GM19023 (cell line): ENCODE results near the gene SUSD5.

Source experiments
- ATAC-seq: cut with Tn5 transposase; IDR thresholded peaks from one replicate; pipeline ENCODE4 v1.9.1; 2021; ENCODE audit warnings: mild to moderate bottlenecking, moderate library complexity; ENCODE audit not compliant: unreplicated experiment

SUSD5 gene

DNA sequence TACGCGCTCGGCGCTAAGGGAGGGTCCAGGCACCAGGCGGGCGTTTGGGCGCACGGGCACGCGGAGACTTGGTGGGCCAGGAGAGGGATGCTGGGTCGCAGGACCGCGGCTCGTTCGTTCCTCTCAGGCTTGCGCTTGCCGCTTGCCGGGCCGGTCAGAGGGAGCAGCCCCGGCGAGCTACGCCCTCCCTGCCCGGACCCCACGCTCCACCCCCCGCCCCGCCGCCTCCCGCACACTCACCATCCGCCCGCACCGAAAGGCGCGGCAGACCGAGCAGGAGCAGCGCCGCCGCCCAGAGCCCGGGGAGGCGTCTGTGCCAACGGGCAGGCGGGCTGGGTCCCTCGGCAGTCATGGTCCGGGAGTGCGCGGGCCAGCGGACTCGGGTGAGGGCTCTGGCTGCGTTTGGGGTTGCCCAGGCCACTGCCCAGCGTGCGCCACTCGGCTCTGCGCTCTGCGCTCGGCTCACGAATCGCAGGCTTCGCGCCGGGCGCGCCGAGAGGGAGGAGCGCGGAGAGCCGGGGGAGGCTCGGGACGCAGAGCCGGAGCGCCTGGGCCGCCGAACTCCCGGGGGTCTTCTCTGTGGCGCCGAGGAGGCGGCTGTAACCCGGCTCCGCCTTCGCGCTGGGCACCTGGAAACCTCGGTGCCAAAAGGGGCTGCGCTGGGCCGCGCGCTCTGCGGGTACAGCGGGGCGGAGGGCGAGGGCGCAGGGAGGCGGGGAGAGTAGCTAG, at the start of gene SUSD5:
TSS of gene SUSD5 (minus strand) at position 365 of the 729 bp plus-strand sequence. CDS start at position 352, 13 bp downstream.
- ATAC-seq = no peak

DNA sequence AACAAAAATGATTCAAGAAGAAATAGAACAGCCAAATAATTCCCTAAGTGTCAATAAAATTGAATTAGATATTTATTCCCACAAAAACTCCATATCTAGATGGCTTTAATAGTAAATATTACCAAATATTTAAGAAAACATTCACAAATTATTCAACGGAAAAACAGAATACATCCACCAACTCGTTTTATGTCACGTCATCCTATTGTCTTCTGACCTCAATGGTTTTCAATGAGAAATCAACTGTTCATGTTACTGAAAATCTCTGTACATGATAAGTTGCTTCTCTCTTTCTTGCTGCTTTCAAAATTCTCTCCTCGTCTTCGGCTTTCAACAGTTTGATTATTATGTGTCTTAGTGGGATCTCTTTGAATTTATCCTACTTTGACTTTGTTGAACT, 41.5 kb upstream of the SUSD5 start:
- ATAC-seq = no peak

DNA sequence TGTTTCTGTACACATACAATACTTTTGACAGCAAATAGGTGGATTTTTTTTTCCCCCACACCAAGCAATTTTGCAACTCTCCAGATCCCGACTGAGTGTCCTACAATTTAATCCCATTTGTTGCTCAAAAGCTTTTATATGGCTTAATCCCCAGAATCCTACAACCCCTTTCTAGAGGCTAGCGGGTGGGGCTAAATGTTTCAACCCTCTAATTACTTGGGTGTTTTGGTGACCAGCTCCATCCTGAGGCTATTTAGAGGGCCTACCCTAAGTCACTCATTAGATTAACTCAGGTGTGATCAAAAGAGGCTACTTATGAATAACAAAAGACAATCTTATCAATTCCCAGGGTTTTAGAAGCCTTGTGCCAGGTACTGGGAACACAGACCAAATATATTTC, 37.6 kb upstream of the SUSD5 start:
- ATAC-seq = no peak

DNA sequence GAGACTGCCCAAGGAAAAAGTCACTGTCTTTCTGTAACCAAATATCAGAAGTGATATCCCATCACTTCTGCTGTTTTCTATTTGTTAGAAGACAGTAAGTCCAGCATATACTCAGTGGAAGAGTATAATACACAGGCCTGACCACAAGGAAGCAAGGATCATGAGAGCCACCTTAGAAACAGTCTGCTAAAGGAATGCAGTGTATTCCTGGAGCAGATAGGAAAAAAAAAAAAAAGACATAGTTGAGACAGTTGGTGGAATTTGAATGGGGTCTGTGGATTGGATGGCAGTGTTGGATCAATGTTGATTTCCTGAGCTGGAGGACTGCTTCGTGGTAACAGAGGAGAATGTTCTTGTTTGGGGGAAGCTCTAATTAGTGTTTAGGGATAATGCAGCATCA, 32.1 kb upstream of the SUSD5 start:
- no peak for ATAC-seq

DNA sequence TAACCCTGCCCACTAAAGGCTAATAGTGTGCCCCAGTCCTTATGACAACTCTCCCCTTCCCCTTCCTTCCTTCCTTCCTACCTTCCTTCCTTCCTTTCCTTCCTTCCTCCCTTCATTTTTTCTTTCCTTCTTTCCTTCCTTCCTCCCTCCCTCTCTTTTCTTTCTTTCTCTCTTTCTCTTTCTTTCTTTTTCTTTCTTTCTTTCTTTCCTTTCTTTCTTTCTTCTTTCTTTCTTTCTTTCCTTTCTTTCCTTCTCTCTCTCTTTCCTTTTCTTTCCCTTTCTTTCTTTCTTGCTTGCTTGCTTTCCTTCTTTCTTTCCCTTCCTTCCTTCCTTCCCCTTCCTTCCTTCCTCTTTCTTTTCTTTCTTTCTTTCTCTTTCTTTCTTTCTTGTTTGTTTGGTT, 28.2 kb upstream of the SUSD5 start:
- ATAC-seq = no peak

DNA sequence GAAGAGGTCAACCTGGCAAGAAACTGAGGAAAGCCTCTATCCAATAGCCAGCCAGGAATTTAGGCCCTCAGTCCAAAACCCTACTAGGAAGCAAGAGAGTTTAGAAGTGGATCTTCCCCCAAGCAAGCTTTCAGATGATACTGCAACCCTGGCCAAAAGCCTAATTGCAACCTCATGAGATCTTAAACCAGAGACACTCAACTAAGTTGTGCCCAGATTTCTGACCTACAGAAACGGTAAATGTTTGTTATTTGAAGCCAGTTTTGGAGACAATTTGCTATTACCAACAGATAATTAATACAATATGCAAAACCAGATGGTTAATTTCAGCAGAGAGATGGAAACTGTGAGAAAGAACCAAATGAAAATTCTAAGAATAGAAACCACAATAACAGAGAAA, 21.7 kb upstream of the SUSD5 start:
- no peak for ATAC-seq

DNA sequence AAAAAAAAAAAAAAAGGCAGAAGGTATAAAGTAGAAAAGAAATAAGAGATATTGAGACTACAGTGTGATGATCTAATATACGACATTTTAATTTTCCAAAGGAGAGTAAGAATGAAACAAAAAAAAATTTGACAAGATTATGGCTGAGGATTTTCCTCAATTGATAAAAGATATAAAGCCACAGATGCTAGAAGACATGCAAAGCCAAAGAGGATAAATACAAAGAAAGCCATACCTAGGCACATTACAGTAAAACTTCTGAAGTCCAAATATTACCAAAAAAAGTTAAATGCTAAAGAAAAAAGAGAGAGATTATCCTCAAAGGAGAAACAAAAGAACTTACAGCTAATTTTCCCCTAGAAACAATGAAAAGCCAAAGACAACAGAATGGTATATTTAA, 20.3 kb upstream of the SUSD5 start:
- ATAC-seq = no peak

DNA sequence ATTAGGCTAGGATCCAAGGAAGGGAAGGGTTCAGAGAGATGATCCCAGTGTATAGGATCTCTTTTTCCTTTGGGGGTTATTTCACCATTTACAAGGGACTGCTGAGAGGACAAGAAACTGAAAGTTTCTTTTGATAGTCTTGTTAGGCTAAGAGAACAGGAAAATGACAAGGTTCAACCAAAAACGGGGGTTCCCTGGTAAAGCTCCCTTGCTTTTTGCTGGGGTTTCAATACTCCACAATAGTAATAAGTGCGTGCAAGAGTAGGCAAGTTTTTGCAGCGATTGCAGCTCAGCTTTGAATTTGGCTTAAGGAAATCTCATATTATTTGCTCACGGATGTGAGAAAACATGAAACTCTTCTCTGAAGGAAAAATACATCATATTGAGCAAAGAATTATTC, 18.8 kb upstream of the SUSD5 start:
- no peak for ATAC-seq

DNA sequence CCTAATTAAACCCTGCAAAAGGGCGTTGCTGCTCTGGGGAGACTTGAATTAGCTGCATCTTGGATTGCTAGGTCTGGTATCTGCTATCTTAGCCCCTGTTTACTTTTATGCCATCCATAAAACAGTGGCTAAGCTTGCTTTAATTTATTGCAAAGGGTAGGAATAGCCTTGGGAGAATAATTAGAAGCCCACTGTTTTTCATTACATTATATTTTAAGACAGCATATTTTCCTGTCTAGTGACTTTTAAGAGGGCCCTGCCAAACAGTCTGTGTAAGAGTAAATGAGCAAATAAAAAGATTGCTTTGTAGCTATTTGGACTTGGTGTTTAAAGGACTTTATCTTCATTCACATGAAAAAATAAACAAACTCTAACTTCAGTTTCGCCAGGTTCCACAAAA, 17.4 kb upstream of the SUSD5 start:
- ATAC-seq = no peak

DNA sequence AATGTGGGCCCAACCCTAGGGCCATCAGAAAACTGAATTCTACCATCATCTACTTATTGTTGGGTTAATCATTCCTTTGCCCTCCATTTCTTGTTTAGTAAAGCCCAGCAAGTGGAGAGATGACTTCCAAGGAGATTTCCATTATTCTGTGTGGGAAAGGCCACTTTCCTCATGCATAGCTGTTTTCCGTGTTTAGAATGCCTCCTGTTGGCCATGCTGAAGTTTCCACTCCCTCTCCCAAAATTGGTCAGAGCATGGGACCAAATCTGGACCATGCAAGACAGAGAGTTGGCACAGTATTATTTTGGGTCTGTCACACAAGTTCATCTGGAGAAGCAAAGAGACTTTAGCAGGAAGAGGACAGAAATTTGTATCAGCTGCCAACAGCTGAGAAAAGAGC, 15.3 kb upstream of the SUSD5 start:
- ATAC-seq = no peak

DNA sequence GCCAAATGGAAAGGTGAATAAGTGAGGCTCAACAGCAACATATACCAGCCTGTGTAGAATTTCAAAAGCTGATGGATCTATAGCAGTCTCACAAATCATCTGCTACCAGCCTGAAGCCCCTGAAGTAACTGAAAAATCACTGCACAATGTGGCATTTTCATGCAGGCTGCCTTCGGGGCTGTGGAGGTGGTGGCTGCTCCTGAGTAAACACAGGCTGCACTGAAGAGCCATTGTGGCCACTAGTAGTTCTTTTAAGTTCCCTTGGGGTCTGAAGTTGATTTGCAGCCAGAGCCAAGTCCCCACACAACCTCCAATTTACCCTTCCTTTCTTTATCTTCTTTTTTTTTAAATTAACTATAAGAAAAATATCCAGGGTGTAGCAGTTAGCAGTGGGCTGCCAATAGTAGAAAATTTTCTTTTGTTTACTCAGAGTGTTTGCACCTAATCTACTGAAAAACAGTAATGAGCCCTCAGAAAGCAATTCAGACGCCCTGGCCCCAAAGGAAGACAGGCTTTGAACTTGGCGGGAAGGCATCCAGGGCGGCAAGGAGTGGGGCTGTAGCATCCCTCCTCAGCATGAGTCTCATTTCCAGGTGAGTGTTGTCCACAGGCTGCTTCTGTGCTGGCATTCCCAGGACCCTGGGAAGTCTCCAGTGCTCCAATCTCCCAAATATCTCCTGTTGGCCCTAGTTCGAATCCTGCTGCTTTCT, 13.3 kb upstream of the SUSD5 start:
- ATAC-seq = no peak

DNA sequence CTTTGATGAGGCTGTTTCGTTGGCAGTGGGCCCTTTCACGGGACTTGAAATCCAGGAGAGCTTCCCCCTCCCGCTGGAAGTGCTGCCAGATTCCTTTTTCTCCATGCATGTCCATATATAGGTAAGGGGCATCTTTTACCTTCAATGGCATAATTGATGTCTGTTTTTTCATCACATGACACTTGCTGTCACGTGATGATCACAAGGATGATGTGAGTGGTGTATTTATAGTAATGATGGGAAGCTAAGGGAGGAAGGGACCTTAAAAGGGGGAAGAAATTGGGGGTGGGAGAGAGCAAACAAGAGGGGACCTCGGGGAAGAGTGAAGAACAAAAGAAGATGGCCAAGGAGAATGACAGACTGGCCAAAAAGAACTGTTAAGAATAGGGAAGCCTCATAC, 11.3 kb upstream of the SUSD5 start:
- no peak for ATAC-seq

DNA sequence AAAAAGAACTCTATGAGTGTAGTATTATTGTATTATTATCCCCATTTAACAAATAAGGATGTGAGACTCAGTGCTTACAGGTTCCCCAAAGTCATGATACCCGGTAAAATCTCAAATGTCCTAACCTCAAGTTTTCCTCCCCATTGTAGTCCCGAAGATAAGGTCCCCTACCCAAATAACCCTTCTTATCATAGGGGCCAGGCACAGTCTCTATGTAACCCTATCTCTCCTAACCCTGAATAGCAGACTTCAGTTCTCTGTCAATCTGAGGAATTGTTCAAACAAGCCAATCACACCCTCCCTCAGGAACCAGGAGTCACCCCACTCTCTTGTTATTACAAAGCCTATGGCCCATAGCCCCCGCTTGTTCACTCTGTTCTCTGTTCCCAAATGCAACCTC, 10.5 kb upstream of the SUSD5 start:
- no peak for ATAC-seq

DNA sequence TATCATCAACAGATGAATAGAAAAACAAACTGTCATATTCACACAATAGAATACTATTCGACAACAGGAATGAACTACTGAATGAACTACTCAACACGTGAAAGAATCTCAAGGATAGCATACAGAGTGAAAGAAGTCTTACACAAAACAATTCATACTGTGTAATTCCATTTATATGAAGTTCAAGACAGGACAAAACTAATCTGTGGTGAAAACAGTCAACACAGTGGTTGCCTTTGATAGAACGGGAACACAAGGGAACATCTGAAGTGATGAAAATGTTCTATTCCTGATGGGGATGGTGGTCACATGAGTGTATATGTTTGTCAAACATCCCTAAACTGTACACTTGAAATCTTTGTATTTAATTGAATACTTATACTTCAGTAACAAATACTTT, 2.6 kb upstream of the SUSD5 start:
- ATAC-seq = no peak

DNA sequence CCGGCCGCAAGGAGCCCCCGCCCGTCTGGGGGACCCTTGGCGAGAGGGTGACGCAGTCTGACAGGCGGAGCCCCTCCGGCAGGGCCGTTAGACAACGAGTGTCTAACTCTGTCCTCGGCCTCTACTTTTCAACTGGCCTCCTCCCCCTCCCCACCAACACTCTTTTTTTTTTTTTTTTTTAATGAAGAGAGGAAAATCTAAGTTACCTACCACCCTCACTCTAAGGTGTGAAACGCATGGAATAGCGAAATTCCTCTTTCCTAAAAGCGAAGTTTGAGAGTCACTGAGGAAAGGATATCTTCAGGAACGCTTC, 521 bp upstream of the SUSD5 start:
- no peak for ATAC-seq

DNA sequence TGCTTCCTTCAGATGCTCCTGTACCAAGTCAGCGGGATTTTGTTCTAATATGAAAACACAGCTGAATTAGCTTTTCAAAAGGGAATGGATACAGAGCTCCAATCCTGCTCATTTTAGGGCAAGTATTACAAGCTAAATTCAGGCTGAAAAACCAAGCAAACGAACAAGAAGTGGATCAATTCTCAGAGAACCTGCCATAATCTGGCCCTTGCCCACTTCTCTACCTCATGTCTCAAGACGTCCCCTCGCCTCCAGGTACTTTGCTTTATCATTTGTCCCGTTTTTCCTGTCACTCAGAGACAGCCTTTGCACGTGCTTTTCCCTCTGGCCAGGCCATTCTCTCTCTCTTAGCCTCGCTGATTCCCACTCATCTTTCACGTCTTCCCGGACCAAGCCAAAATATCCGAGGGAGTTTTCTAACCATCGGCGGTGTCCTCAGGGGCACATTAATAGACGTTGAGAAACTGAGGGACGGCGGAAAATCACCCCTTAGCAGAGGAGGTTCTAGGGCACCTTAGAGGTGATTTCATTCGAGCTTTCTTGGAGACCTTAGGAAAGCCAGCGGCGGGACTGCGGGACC, 654 bp downstream of the SUSD5 start:
- ATAC-seq = no peak

DNA sequence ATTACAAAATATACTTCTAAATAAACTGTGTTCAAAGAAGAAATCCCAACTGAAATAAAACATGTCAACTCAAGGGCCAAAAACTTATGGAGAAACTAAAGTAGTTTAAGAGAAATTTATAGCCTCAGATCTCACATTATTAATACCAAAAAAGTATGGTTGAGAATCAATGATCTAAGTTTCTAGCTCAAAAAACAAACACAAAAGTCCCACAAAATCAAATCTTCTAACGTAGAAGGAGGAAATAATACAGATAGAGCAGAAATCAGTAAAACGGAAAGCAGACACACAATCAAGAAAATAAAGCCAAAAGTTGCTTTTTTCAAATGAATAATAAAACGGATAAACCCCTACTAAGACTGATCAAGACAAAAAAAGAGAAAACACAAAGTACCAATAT, 2.9 kb downstream of the SUSD5 start:
- ATAC-seq = no peak

DNA sequence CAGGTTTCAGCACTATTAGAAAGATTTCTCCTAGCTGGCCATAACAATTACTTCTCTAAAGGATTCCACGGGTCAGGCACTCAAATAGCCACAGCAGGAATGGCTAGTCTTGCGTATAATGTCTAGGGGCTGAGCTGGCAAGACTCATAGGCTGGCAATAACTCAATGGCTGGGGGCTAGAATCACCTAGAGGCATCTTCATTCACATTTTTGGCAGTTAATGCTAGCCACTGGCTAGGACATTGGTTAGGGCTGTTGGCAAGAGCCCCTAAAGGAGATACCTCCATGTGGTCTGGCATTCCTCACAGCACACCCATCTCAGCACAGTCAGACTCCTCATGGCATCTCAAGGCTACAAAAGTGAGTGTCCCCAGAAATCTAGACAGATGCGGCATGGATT, 6.2 kb downstream of the SUSD5 start:
- ATAC-seq = no peak

DNA sequence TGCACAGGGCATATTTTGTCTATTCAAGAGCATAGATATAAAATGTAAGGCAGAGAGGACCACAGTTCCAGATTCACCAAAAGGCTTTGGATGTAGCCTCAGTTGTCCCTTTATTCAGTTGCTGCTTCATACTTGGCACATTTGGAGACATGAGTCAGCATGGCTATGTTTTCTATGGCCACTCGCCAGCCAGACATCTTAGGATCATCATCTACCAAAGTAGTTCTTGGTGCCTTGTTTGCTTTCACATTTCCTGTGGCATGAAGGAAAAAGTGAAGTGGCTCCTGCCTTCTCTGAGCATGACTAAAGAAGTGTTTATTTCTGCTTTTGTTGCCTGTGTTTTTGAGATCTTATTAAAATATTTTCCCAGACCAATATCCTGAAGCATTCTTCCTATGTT, 7.2 kb downstream of the SUSD5 start:
- ATAC-seq = no peak

DNA sequence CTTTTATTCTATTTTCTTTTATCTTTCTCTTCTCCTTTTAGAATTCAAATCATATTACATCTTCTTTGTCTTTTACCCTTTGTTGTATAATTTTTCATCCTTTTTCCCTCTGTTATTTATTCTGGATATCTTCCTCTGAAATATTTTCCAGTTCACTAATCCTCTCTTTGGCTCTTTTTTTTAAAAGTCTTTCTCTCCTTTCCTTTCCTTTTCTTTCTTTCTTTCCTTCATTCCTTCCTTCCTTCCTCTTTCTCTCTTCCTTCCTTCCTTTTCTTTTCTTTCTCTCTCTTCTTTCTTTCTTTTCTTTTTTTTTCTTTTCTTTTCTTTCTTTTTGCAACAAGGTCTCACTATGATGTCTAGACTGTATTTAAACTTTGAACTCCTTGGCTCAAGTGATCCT, 9.3 kb downstream of the SUSD5 start:
- no peak for ATAC-seq

DNA sequence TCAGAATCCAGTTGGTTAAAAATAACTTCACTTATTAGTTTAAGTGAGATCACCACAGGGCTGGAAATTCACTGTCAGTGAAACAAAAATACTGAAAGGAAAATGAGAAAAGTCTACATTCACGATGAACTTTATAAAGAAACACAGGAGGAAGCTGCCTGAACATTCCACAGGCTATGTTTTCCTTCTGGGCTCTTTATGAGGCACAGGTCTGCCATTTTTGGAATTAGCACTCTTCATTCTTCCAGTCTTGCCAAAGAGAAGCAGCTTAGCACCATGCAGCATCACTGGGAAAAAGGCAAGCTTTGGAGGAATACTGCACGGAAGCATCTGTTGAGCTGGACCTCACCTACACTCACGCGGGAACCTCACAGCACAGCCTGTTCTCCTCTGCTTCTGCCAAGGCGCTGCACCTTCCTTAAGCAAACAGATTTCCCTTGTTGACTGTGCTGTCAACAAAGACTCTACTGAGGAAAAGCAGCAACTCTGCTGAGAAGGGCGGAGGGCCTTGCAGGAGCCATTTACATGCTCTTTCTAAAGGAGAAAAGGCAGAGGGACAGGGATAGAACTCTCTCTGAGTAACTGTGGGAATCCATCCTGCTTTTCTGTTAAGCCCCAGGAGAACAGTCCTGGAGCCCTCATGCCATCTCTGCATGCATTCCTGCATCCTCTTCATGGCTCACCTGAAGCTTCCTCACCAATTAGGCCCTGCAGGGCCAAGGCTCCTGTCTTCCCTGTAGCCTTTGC, 15.7 kb downstream of the SUSD5 start:
- ATAC-seq = no peak

DNA sequence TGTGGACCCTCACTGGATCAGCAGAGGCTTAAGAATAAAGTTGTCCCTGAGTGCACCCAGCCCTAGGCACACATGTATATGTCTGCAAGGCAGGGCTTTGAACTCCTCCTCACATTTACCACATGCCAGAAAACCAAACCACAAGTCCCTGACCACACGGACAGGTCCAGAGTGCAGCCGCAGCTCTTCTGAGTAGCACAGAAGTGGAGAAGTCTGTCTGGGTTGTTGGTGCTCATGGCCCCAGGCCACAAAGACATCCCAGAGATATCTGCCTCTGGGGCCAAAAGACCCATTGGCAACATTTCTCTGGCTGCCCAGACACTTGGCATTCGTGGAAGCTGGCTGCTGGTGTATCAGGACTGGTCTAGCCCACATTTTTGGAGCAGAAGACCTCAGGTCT, 17.4 kb downstream of the SUSD5 start:
- ATAC-seq = no peak
